GM18502 (cell line): ENCODE data around the gene FBRSL1.
A peak's percentile ranks its signal among the peaks of the same experiment; 100 is the strongest.
"Not testable (repeated sequence)": the region's sequence is repeated elsewhere in the genome, so short reads cannot be mapped to it uniquely, and the experiment has no call there.

Experiments used
- ATAC-seq: cut with Tn5 transposase; IDR thresholded peaks from one replicate; pipeline ENCODE4 v1.9.1; 2021; ENCODE audit warnings: mild to moderate bottlenecking; ENCODE audit not compliant: unreplicated experiment, poor library complexity

The FBRSL1 gene

DNA sequence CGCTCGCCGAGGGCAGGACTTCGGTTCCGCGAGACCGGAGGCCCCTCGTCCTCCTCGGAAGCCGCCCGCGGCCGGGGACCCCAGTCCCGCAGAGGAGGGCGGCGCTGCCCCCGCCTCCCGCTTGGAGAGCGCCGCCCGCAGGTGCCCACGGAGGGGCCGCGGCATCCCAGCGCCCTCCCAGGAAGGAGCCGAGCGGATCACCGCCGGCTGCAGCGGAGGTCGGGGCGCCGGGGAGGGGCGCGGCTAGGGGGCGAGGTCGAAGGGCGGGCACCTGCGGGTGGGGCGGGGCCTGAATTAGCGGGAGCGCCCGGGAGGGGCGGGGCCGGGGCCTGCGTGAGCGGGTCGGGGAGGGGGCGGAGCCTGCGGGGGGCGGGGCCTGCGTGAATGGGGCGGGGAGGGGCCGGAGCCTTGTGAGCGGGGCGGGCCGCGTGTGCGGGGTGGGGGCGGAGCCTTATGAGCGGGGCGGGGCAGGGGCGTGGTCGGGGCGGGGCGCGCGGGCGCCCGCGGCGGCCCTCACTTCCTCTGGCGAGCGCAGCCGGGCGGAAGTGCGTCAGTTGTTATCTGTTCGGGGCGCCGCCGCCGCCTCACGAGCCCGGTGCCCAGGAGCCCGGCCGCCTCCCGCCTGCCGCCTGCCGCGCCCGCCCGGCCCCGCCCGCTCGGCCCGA, at the start of gene FBRSL1:
TSS of gene FBRSL1 (plus strand) at position 550 of the 665 bp plus-strand sequence.
- ATAC-seq: peak; percentile 52

DNA sequence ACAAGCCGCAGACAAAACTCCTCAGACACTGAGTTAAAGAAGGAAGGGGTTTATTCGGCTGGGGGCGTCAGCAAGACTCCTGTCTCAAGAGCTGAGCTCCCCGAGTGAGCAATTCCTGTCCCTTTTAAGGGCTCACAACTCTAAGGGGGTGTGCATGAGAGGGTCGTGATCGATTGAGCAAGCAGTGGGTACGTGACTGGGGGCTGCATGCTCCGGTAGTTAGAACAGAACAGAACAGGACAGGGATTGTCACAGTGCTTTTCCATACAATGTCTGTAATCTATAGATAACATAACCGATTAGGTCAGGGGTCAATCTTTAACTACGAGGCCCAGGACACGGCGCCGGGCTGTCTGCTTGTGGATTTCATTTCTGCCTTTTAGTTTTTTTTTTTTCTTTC, 49.5 kb upstream of the FBRSL1 start:
- ATAC-seq: not testable (repeated sequence)

DNA sequence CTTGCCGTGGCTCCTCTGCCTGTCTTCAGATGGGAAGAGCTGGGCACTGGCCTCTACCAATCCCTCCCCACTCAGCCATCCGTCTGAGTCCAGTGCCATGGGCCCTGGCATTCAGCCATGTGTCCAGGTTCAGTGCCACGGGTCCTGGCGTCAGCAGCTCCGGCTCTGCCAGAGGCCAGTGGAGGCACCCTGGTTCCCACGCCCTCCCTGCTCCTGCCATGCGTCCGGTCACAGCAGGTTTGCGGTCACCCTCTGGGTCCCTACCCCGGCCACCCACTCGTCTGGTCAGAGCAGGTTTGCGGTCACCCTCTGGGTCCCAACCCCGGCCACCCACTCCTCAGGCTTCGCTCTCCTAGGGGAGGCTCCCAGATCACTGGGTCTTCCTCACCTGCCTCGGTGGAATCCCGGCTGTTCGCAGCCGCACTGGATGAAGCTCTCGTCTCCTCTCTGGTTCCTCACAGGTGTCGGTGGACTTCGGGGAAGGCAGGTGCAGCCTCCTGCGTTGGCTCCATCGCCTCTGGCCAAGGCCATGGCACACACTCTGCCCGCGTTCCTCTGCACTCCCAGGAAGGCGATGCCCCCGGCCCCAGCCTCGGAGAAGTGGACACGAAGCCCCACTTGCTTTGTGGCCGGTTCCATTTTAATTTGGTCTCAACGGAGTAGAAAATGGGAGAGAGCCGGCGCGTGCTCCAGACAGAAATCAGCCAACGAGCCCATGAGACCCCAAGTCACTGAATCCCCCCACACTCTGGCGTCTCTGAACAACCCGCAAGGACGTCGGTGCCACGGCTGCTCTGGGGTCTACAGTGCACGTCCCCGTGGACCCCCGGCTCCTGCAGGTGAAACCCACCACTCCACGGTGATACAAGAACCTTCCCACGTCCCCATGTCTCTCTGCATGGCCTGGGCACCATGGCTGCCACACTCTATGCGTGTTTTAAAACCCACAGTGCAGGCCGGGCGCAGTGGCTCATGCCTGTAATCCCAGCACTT, 47.8 kb upstream of the FBRSL1 start:
- ATAC-seq: no peak

DNA sequence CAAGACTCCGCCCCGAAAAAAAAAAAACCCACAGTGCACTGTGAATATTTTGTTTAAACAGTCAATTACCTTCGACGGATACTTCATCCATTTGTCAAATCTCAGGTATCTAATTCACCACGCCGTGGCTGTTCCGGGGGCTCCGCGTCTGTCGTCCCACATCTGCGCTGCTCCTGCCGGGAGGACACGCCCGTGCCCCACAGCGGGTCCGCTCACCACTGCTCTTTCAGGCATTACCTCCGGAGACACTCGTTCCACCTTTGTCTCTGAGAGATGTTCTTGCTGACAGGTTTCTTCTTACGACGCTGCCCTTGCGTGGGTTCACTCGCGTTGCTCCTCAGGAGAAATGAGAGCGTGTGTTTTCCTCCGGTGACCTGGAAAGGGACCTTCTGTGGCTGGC, 46.9 kb upstream of the FBRSL1 start:
- ATAC-seq: no peak

DNA sequence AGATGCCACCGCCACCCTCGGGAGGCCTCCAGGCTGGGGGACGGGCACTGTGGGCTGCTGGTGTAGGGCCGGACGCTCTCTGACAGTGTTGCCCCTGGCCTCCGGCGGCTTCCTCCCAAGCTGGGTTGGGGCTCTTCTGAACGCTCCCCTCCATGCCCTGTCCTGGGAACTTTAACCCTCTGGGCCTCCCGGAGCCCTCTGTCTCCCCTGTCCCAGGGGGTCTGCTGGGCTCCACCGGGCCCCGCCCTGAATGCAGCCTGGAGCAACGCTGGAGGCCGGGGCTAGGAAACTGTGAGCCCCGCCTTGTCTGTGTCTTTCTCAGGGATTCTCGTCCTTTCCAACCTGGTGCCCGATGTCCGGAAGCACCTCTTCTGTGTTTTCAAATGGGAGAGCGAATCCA, 45.7 kb upstream of the FBRSL1 start:
- ATAC-seq: no peak

DNA sequence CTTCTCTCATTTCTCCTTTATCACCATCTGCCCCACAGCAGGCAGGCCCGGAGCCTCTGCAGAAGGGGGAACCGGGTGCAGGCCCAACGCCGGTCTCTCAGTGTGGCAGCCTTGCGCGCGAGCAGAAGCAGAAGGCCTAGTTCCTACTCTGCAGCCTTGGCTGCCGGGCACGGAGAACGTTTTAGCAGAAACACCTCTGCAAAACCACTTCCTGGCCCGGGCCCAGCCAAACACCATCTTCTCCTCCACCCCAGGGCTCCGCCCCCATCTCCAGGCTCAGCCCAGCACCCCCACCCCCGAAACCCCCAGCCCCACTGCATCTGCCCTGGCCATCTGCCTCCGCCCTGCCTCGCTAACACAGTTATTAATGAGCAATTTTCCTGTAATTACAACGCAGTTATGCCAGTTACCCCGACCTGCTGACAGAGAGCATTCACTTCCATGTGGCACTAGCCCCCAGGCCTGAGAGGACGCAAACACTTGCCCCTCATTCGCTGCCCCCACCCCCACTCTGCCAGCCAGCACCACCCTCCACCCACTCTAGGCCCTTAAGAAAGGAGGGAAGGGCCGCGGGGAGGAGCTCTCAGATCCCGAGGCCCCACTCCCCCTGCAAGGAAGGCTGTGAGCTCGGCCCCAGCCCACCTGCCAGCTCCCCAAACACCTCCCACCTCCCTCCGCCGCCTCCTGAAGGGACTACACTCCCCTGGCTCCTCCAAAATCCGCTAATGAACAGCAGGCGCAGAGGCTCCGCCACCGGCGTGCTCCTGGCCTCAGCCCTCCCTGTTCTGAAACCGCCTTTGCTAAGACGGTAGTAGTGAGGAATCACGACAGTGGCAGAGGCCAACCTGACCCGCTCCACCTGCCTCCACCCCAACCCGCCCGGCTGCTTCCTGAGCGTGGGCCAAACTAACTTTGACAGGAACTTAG, 44.7 kb upstream of the FBRSL1 start:
- ATAC-seq: peak; percentile 47

DNA sequence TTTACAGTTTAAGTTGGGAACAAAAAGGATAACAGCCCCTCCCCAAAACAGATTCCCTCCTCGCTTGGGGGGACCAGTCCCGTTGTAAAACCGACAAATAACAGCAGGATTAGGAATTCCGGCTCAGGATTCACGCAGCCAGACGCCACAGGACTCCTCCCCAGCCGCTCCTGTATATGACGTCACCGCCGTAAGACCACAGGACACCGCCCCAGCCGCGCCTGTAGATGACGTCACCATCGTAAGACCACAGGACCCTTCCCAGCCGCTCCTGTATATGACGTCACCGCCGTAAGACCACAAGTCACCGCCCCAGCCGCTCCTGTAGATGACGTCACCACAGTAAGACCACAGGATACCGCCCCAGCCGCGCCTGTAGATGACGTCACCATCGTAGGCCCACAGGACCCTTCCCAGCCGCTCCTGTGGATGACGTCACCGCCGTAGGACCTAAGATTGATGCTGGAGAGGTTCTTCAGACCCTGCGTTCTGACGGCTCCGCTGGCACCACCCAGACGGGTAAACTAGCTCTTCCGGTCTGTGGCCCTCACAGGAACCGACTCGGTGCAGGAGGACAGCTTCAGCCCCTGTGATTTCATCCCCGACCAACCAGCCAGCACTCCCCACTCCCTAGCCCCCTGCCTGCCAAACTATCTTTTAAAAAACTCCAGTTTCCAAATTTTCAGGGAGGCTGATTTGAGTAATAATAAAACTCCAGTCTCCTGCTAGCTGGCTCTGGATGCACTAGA, 43.9 kb upstream of the FBRSL1 start:
- ATAC-seq: no peak

DNA sequence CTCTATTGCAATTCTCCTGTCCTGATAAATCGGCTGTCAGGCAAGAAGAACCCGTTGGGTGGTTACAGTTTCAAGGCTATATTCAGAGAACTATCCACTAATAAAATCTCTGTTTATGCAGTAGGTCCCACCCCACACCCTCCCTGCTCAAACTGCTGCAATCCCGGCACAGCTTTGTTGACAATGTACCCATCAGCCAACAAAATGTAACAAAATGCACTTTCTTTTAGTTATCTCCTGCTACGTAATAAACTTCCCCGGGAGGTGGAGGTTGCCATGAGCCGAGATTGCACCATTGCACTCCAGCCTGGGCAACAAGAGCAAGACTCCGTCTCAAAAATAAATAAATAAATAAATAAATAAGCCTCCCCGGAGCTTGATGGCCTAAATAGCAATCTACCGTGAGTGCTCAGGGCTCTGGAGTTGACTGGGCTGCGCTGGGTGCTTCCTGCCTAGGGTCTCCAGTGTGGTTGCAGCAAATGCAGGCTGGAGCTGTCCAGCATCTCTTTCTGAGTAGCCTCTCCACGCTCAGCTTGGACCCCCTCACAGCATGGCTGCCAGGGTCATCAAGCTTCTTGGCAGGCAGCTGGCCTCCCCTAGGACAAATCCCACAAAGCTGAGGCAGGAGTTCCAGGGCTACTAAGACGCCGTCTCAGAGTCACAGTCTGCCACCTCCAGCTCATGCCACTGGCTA, 43.2 kb upstream of the FBRSL1 start:
- ATAC-seq: no peak

DNA sequence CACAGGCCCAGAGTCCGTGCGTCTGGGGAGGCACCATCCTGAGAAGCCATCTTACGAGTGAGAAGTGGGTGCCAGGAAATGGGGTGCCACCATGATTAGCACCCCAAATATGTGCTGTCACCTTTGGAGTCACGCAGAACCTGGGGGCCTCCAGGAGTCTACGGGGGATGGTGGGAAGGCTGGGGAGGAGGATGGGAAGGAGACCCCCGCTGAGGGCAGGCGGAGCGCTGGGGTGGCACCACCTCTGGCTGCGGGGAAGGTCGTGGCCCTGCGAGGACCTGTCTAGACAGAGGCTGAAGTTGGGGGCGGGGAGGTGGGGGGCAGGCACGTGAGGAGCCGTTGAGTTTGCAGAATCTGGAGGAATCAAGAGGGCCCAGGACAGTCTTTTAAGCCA, 42.6 kb upstream of the FBRSL1 start:
- no peak for ATAC-seq

DNA sequence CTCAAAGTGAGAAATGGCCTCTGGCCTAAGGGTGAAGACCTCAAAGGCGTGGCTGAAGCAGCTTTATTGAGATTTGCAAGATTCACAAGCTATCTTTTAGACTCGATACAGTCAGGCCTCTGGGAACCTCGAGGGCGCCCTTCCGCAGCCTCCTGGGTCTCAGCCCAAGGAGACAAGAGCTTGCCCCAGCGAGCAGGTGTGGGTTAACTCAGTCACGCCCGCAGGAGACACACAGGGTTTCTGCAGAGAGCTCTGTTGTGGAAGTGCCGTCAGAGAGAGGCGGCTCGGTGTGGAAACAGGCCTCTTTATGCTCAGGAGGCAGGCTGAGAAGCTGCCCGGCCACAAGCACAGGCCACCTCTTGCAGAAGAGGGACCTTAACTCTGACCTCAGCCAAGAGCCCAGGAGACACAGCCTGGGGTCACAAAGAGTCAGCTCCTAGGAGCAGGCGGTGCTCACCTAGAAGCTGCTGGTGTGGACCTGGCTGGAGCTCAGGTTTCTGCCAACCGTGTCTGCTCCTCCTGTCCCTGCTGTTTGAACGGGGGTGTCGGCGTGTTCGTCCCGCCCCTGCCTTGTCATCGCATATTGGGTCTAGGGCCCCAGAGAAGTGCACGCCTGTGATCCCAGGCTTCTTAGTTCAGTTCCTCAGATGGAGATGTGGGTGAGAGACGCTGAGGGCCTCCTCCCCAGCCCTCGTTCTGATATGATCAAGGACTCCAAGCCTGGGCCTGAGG, 42.1 kb upstream of the FBRSL1 start:
- ATAC-seq: no peak

DNA sequence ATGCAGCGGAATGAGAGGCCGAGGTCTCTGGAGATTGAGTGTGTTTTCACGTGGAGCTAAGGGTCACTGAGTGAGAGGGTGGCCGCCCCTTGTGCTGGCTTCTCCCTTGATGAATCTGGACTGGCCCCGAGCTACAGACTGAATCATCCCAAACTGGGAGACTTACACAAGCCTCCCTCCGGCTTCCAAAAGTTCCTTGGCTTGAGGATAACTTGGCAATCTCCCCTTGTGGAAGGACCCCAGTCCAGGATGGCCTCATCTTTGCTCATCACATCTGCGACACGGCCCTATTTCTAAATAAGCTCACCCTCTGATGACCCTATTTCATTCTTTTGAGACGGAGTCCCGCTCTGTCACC, 41.5 kb upstream of the FBRSL1 start:
- ATAC-seq: no peak

DNA sequence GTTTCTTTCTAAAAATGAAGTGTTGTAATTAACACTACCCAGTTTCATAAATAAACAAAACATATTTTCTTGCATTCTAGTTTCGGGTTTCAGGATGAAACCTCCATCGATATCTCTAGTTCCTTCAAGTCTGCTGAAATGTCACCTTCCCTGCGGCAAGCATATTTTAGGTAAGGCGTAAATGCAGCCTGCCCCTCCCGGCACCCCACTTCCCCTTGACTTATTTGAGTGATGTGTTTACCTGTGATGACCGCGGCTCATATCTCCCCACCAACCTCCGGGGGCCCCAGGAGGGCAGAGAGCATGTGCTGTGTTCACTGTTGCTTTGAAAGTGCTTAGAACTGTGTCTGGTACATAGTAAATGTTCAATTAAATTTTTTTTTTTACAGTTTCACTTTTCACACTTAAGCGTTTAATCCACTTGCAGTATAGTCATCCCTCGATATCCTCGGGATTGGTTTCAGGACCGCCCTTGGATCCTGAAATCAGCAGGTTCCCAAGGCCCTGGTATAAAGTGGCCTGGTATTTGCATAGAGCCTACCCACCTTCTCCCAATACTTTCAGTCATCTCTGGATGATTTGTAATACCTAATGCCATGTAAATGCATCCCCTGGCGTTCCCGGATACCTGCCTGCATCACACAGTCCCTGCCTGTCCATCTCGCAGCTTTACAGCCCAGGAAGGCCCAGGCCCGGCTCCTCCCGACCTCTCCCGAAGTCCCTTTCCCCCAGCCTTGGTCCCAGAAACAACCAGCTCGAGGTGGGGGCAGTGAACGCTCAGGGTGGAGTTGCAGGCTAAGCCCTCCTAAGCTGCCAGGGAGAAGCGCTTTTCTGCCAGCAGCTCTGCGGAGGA, 40.2 kb upstream of the FBRSL1 start:
- peak; percentile 75 for ATAC-seq

DNA sequence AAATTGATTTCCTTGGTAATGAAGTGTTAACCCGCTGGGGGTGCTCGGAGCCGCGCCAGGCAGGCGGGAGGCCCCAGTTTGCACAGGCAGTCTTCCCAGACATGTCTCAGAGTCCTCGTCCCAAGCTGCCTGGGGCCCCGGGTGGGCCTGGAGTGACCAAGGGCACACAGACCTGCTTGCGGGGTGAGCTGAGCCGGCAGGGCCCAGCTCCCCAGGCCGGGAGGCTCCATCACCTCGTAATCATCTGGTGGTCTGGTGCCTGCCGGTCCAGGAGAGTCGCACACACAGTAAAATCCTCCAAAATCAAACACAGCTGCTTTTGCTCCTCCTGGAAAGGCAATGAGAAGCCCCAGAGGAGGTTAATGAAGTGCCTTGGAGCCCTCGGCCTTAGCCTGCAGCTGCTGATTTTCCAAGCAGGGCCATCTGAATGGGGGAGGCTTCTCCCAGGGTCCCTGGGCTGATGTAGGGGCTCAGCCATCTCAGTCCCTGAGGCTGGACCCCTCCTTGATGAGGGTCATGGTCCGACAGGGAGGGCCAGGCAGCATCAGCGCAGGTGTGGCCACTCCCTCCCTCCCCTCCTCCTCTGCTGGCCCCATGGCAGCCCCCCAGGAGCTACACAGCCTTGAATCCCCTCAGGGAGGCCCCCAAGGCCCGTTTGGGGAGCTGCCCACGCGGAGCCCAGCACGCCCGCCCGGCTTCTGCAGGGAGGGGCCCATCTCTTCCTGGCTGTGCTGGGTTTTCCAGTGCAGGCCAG, 39.4 kb upstream of the FBRSL1 start:
- ATAC-seq: no peak

DNA sequence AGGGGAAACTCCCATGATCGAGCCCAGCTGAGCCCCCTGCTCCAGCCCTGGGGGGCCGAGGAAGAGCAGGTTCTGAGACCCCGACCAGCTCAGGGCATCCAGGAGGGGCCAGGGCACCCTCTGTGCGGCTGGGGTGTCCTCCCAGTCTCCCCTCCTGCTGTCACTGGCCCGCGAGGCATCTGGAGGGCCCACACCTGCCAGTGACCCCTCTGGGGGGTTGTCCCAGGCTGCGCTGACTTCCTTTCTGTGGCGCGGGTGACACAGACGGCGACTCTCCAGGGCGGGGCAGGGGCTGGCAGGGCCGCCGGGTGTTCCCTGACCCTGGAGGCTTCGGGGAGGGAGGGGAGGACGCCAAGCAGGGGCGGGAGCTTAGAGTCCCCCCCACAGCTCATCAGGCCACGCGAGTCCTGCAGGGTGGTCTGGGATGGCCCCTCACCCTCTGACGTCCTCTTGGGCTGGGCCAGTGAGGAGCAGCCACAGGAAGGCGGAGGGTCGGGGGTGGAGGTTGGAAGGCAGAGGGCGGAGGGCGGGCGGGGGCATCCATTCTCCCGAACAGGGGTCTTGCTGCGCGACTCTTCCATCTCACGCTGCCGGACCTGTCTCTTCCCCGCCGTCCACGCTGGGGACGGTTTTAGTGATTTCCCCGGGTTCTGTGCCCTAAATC, 38.6 kb upstream of the FBRSL1 start:
- ATAC-seq: no peak

DNA sequence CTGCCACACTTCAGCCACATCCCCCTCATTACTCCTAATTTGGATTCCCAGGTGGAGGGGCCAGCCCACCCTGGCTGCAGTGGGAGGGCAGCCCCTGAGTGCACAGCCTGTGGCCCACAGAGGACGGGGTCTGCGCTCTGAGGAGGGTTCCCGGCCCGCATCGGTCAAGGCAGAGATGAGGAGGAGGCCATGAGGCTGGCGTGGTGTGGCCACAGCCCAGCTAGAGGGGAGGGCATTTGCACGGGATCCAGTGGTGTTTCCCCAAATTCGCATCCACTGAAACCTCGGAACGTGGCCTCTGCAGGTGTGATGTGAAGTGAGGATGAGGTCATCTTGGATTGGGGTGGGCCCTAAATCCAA, 38.1 kb upstream of the FBRSL1 start:
- no peak for ATAC-seq

DNA sequence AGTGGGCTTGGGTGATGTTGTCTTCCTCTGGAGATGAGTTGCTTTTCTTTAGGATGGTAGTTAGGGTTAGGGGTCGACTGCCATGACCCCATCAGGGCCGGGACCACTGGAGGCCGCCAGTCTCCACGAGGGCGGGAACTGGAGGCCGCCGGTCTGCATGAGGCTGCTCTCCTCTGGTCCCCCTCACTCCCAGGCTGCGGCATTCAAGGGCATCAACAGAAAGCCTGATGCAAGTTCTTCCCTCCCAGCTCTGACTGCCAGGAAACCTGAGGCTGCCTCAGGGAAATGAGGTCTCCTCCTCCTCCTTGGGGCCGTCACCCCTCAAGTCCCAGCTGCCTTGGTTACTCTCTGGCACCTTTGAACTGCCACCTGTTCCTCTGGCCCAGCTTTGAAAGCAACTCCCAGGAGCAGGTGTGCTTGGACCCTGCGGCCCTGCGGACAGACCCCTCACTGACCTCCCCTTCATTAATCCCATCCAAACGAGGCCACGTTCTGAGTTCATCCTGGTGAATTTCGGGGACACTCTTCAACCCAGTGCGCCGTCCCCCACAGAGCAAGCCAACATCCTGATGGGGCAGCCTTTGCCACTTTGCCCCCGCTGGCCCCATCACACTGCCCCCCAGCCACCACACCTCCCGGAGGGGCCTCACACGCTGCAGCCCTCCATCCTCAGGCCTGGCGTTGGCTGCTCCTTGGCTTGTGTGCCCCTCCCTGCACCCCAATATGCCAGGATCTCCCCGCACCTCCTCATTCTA, 37.2 kb upstream of the FBRSL1 start:
- no peak for ATAC-seq
